CD14-positive monocyte (primary cell): Measurements from ENCODE around the gene ZNF638. TPM values are rescaled to one million over a fixed set of nuclear protein-coding genes. Genes with fewer than 3 reads are reported as not detected.

Source experiments
- DNase-seq, 3 donors: peaks; one replicate each; pipeline ENCODE4 v3.0.0-alpha.2; 2011 to 2022
- H2AFZ ChIP-seq: 2 replicates; pipeline ENCODE4 v1.6.0; 2012; ENCODE audit warnings: mild to moderate bottlenecking, low read depth, low read length, inconsistent platforms; ENCODE audit not compliant: insufficient read depth, poor library complexity, severe bottlenecking
- H3K27ac ChIP-seq, 2 donors: 1 replicate in 1 of 2; 2 replicates in 1 of 2; pipeline ENCODE4 v1.5.1; 2012 to 2013; ENCODE audit warnings: low read length in 2 of 2, control low read depth in 1 of 2, inconsistent platforms in 1 of 2, low read depth in 1 of 2, mild to moderate bottlenecking in 1 of 2
- H3K27me3 ChIP-seq, 2 donors: one replicate each; pipeline versions ENCODE4 v1.6.0 to v1.6.1; 2011 to 2013; ENCODE audit warnings: low read length in 2 of 2; ENCODE audit not compliant: control insufficient read depth in 2 of 2, insufficient read depth in 2 of 2
- H3K36me3 ChIP-seq, 2 donors: replicated peaks in 1 of 2; 1 replicate in 1 of 2; 2 replicates in 1 of 2; pipeline versions ENCODE4 v1.5.1 to v1.6.1; 2012 to 2013; ENCODE audit warnings: low read length in 2 of 2, control low read depth in 1 of 2, inconsistent platforms in 1 of 2, mild to moderate bottlenecking in 1 of 2; ENCODE audit not compliant: insufficient read depth in 2 of 2, control insufficient read depth in 1 of 2
- H3K4me1 ChIP-seq, 2 donors: 1 replicate in 1 of 2; 2 replicates in 1 of 2; pipeline versions ENCODE4 v1.5.1 to v1.6.1; 2012 to 2013; ENCODE audit warnings: low read length in 2 of 2, control low read depth in 1 of 2, inconsistent platforms in 1 of 2, mild to moderate bottlenecking in 1 of 2, moderate library complexity in 1 of 2; ENCODE audit not compliant: insufficient read depth in 2 of 2, control insufficient read depth in 1 of 2
- H3K4me2 ChIP-seq: replicated peaks from 2 replicates; pipeline ENCODE3; 2012; ENCODE audit warnings: low read length, moderate library complexity, mild to moderate bottlenecking; ENCODE audit not compliant: poor library complexity, severe bottlenecking; ENCODE audit errors: extremely low read depth
- H3K4me3 ChIP-seq, 3 experiments: fragments of 200-600 bp in 1 of 3; sonication (generic) in 1 of 3; replicated peaks in 1 of 3; 1 replicate in 2 of 3; 2 replicates in 1 of 3; pipeline ENCODE4 v1.5.1; 2011 to 2013; ENCODE audit warnings: low read length in 3 of 3, mild to moderate bottlenecking in 3 of 3, control low read depth in 2 of 3, low read depth in 2 of 3, inconsistent platforms in 1 of 3, moderate library complexity in 1 of 3
- H3K79me2 ChIP-seq: 2 replicates; pipeline ENCODE4 v1.6.0; 2012; ENCODE audit warnings: mild to moderate bottlenecking, control low read depth, inconsistent platforms, low read length, moderate library complexity; ENCODE audit not compliant: insufficient read depth
- H3K9ac ChIP-seq: 2 replicates; pipeline ENCODE4 v1.6.0; 2017; ENCODE audit warnings: low read length, mild to moderate bottlenecking; ENCODE audit not compliant: insufficient read depth, poor library complexity, severe bottlenecking
- H3K9me3 ChIP-seq, 2 donors: replicated peaks in 1 of 2; 1 replicate in 1 of 2; 2 replicates in 1 of 2; pipeline versions ENCODE4 v1.5.1 to v1.6.1; 2012 to 2013; ENCODE audit warnings: low read length in 2 of 2, control low read depth in 1 of 2; ENCODE audit not compliant: control insufficient read depth in 1 of 2, insufficient read depth in 1 of 2
- H4K20me1 ChIP-seq: 2 replicates; pipeline ENCODE4 v1.6.0; 2012; ENCODE audit warnings: mild to moderate bottlenecking, low read length, control low read depth, moderate library complexity; ENCODE audit not compliant: insufficient read depth
- H3K27ac Mint-ChIP-seq, 7 donors: one replicate each; pipeline ENCODE4 v1.8.0; 2020; ENCODE audit warnings: mild to moderate bottlenecking in 7 of 7, mixed read lengths in 7 of 7, moderate library complexity in 6 of 7, inconsistent platforms in 2 of 7
- H3K27me3 Mint-ChIP-seq, 3 donors: one replicate each; pipeline ENCODE4 v1.8.0; 2021 to 2022; ENCODE audit warnings: low read depth in 3 of 3, mild to moderate bottlenecking in 3 of 3, mixed read lengths in 3 of 3, moderate library complexity in 3 of 3, inconsistent platforms in 1 of 3
- H3K36me3 Mint-ChIP-seq, 2 donors: one replicate each; pipeline ENCODE4 v1.8.0; 2020; ENCODE audit warnings: mixed read lengths in 2 of 2, inconsistent platforms in 1 of 2, mild to moderate bottlenecking in 1 of 2
- H3K4me1 Mint-ChIP-seq: one replicate; pipeline ENCODE4 v1.8.0; 2020; ENCODE audit warnings: mild to moderate bottlenecking, mixed read lengths
- H3K4me3 Mint-ChIP-seq, 2 donors: one replicate each; pipeline ENCODE4 v1.8.0; 2020; ENCODE audit warnings: mild to moderate bottlenecking in 2 of 2, mixed read lengths in 2 of 2, moderate library complexity in 1 of 2
- H3K9me3 Mint-ChIP-seq, 7 donors: one replicate each; pipeline ENCODE4 v1.8.0; 2020 to 2022; ENCODE audit warnings: mixed read lengths in 7 of 7, mild to moderate bottlenecking in 6 of 7, moderate library complexity in 6 of 7, inconsistent platforms in 2 of 7
- CTCF ChIP-seq: fragments of 200-600 bp; IDR thresholded peaks from one replicate; pipeline ENCODE4 v1.8.0; 2022; ENCODE audit warnings: antibody characterized with exemption, mild to moderate bottlenecking
- WGBS: methylation state at CpG from one replicate; pipeline ENCODE4 v1.1.5; 2013; ENCODE audit warnings: missing lambda C conversion rate; ENCODE audit not compliant: insufficient coverage; 5-methylcytosine and 5-hydroxymethylcytosine counted together
- intact Hi-C, 2 donors: fragments of 100-400 bp; cut with micrococcal nuclease; formaldehyde crosslinking; loops; one replicate each; pipeline versions ENCODE4 v1.15.0 to v1.15.1; 2023
- polyA plus RNA-seq, 3 donors: library from polyadenylated mRNA; depleted of rRNA in 1 of 3; unstranded in 2 of 3; stranded (reverse) in 1 of 3; fragments of 300-500 nt in 2 of 3; fragments of >200 nt in 1 of 3; fragmentation: Illumina TruSeq in 2 of 3; gene quantifications; 1 replicate in 2 of 3; 2 replicates in 1 of 3; pipeline ENCODE4 v1.2.3, GENCODE V29; 2012 to 2021

The ZNF638 gene
- polyA plus RNA-seq, 3 donors = 19.1 to 64.6 (median 22.4) TPM

- intact Hi-C loops = no loop called here
- Mint-ChIP-seq H3K9me3 (peaks cover 4 to 17% (median 11%) of the 10 kb centered on the region in 7 donors), H3K27ac (peak overlapping the region in 1 of 7 donors; percentile 17), H3K4me3 (no peak overlapping the region), H3K27me3 (peaks cover 3 to 15% (median 10%) of the 10 kb centered on the region in 3 donors), H3K4me1 (peaks cover 68% of the 10 kb centered on the region), H3K36me3 (peaks cover 54 to 65% of the 10 kb centered on the region in 2 donors)
- WGBS = 100% methylated on average over 2 of the region's 2 CpGs
- peaks cover 96% of the 10 kb centered on the region for H4K20me1 ChIP-seq
- peak overlapping the region in 1 of 2 donors; percentile 61 for H3K27ac ChIP-seq
- DNase-seq = no peak
- H3K9ac ChIP-seq = no peak overlapping the region
- no peak for TF ChIP-seq CTCF
- H3K79me2 ChIP-seq = peaks cover 100% of the 10 kb centered on the region
- H3K27me3 ChIP-seq = peaks cover 0 to 8% of the 10 kb centered on the region in 2 donors
- no peak overlapping the region for H3K4me2 ChIP-seq
- peaks cover 24 to 75% of the 10 kb centered on the region in 2 donors for H3K36me3 ChIP-seq
- peaks cover 0 to 17% of the 10 kb centered on the region in 2 donors for H3K9me3 ChIP-seq
- no peak overlapping the region for H3K4me3 ChIP-seq
- no peak overlapping the region for H2AFZ ChIP-seq
- H3K4me1 ChIP-seq = peaks cover 38 to 62% of the 10 kb centered on the region in 2 donors
These were observed 127.5 kb downstream of the ZNF638 start for GRCh38 chr2:71459084-71459431.

- no CpG with 5 or more reads among the region's 6 CpGs for WGBS
- Histone ChIP-seq H3K27me3 (peaks cover 0 to 17% of the 10 kb centered on the region in 2 donors), H2AFZ (no peak overlapping the region), H3K79me2 (peaks cover 100% of the 10 kb centered on the region), H3K36me3 (peaks cover 24 to 76% of the 10 kb centered on the region in 2 donors), H3K4me3 (no peak overlapping the region), H3K27ac (peak overlapping the region in 1 of 2 donors; percentile 18), H3K9ac (no peak overlapping the region), H3K4me1 (peaks cover 36 to 62% of the 10 kb centered on the region in 2 donors), H3K4me2 (no peak overlapping the region), H4K20me1 (peaks cover 98% of the 10 kb centered on the region), H3K9me3 (peaks cover 0 to 17% of the 10 kb centered on the region in 2 donors)
- TF ChIP-seq CTCF = no peak
- Mint-ChIP-seq H3K9me3 (peaks cover 4 to 17% (median 11%) of the 10 kb centered on the region in 7 donors), H3K27me3 (peaks cover 2 to 10% (median 3%) of the 10 kb centered on the region in 3 donors), H3K4me3 (no peak overlapping the region), H3K36me3 (peaks cover 54 to 63% of the 10 kb centered on the region in 2 donors), H3K27ac (peak overlapping the region in 1 of 7 donors; percentile 18), H3K4me1 (peaks cover 58% of the 10 kb centered on the region)
- no peak for DNase-seq
- intact Hi-C loops = loop anchor here (2.0 to 5.0 kb wide), 2 partner anchors 51 to 52 kb away; no protein-coding TSS in a partner anchor
These were observed 128.5 kb downstream of the ZNF638 start for GRCh38 chr2:71460056-71460455.
